SK-N-SH (cell line): ENCODE data around the gene SMYD3. TPM values are rescaled to one million over a fixed set of nuclear protein-coding genes. Genes with fewer than 3 reads are reported as not detected.

Source experiments
- CTCF ChIA-PET: fragments of 300-600, 350-600 bp; formaldehyde crosslinking; extraction: SDS; loops from one replicate; lab custom pipeline; 2021; lab: Yijun Ruan, JAX
- POLR2A ChIA-PET: fragments of 350-600 bp; sonication (Branson Sonifier 250); formaldehyde crosslinking; extraction: SDS; loops from one replicate; lab custom pipeline; 2020; ENCODE audit warnings: antibody characterized with exemption, inconsistent platforms; lab: Yijun Ruan, JAX
- DNase-seq: peaks from one replicate; pipeline ENCODE4 v3.0.0; 2012
- H2AFZ ChIP-seq: fragments of 200-600 bp; sonication (generic); 2 replicates; pipeline ENCODE4 v1.8.1; 2016; ENCODE audit warnings: antibody characterized with exemption, mild to moderate bottlenecking, low read depth
- H3F3A ChIP-seq: fragments of 200-600 bp; sonication (generic); replicated peaks from 2 replicates; pipeline ENCODE3; 2016; ENCODE audit warnings: antibody characterized with exemption, mild to moderate bottlenecking; ENCODE audit not compliant: insufficient read depth
- H3K27ac ChIP-seq, 2 experiments: fragments of 200-500 bp in 1 of 2; fragments of 200-600 bp in 1 of 2; sonication (Bioruptor generic) in 1 of 2; sonication (generic), shearing (Covaris generic) in 1 of 2; 2 replicates each; pipeline versions ENCODE4 v1.5.1 to v1.6.1; 2014 to 2016; ENCODE audit warnings: low read depth in 2 of 2, inconsistent platforms in 1 of 2, low read length in 1 of 2, mild to moderate bottlenecking in 1 of 2, mixed read lengths in 1 of 2
- H3K27me3 ChIP-seq: fragments of 200-600 bp; sonication (generic), shearing (Covaris generic); 2 replicates; pipeline ENCODE4 v1.6.1; 2016; ENCODE audit warnings: mixed run types; ENCODE audit not compliant: insufficient read depth
- H3K36me3 ChIP-seq, 2 experiments: fragments of 200-500 bp in 1 of 2; fragments of 200-600 bp in 1 of 2; sonication (Bioruptor generic) in 1 of 2; sonication (generic) in 1 of 2; replicated peaks in 1 of 2; 2 replicates each; pipeline versions ENCODE3 to v1.5.1; 2014 to 2016; ENCODE audit warnings: low read length in 1 of 2, mild to moderate bottlenecking in 1 of 2; ENCODE audit not compliant: insufficient read depth in 2 of 2, control insufficient read depth in 1 of 2
- H3K4me1 ChIP-seq, 2 experiments: fragments of 200-500 bp in 1 of 2; fragments of 200-600 bp in 1 of 2; sonication (Bioruptor generic) in 1 of 2; sonication (generic), shearing (Covaris generic) in 1 of 2; 2 replicates each; pipeline versions ENCODE4 v1.5.1 to v1.6.1; 2014 to 2016; ENCODE audit warnings: low read depth in 1 of 2, low read length in 1 of 2, mixed run types in 1 of 2; ENCODE audit not compliant: insufficient read depth in 2 of 2, control insufficient read depth in 1 of 2
- H3K4me2 ChIP-seq: fragments of 200-600 bp; sonication (generic), shearing (Covaris generic); 2 replicates; pipeline ENCODE4 v1.6.1; 2017; ENCODE audit warnings: mixed run types
- H3K4me3 ChIP-seq, 2 experiments: fragments of 200-500 bp in 1 of 2; fragments of 200-600 bp in 1 of 2; sonication (Bioruptor generic) in 1 of 2; sonication (generic), shearing (Covaris generic) in 1 of 2; 2 replicates each; pipeline versions ENCODE4 v1.5.1 to v1.8.1; 2014 to 2016; ENCODE audit warnings: low read depth in 2 of 2, inconsistent platforms in 1 of 2, low read length in 1 of 2, mild to moderate bottlenecking in 1 of 2, mixed read lengths in 1 of 2, moderate library complexity in 1 of 2
- H3K79me2 ChIP-seq: fragments of 200-600 bp; sonication (generic); 2 replicates; pipeline ENCODE4 v1.8.1; 2017; ENCODE audit warnings: mild to moderate bottlenecking; ENCODE audit not compliant: insufficient read depth
- H3K9ac ChIP-seq: fragments of 200-600 bp; sonication (generic); 2 replicates; pipeline ENCODE4 v1.6.1; 2017; ENCODE audit warnings: mixed run types
- H3K9me2 ChIP-seq: fragments of 200-600 bp; sonication (generic); 2 replicates; pipeline ENCODE4 v1.6.1; 2017; ENCODE audit warnings: mixed run types
- H3K9me3 ChIP-seq: fragments of 200-600 bp; sonication (generic); 2 replicates; pipeline ENCODE4 v1.6.1; 2017; ENCODE audit warnings: mixed run types, mild to moderate bottlenecking, moderate library complexity
- H4K20me1 ChIP-seq: fragments of 200-600 bp; sonication (generic); 2 replicates; pipeline ENCODE4 v1.6.1; 2017; ENCODE audit warnings: mild to moderate bottlenecking, mixed run types; ENCODE audit not compliant: insufficient read depth
- CHD2 ChIP-seq: fragments of 150-350 bp; IDR thresholded peaks from 2 replicates; pipeline ENCODE4 v1.6.1; 2018; ENCODE audit warnings: low read length; ENCODE audit not compliant: partially characterized antibody
- CTCF ChIP-seq: fragments of 200-600 bp; sonication (generic); IDR thresholded peaks from 2 replicates; pipeline ENCODE4 v1.6.1; 2017; ENCODE audit warnings: antibody characterized with exemption, mild to moderate bottlenecking, moderate library complexity
- EP300 ChIP-seq, 2 experiments: IDR thresholded peaks; 2 replicates each; pipeline versions ENCODE4 v1.4.0 to v1.6.1; 2012; ENCODE audit warnings: borderline replicate concordance in 1 of 2, low read depth in 1 of 2, low read length in 1 of 2
- EZH2phosphoT487 ChIP-seq: fragments of 200-600 bp; sonication (generic); IDR thresholded peaks from 2 replicates; pipeline ENCODE4 v1.6.1; 2017; ENCODE audit warnings: low read depth, mixed run types, mild to moderate bottlenecking, antibody characterized with exemption, moderate library complexity, borderline replicate concordance
- FOSL2 ChIP-seq: IDR thresholded peaks from 2 replicates; pipeline ENCODE4 v1.4.0; 2012; ENCODE audit warnings: low read depth, mild to moderate bottlenecking, moderate library complexity, borderline replicate concordance
- FOXM1 ChIP-seq: IDR thresholded peaks from 2 replicates; pipeline ENCODE4 v1.4.0; 2012; ENCODE audit warnings: low read depth, mild to moderate bottlenecking
- GABPA ChIP-seq: IDR thresholded peaks from 2 replicates; pipeline ENCODE4 v1.4.0; 2012; ENCODE audit warnings: low read depth, mild to moderate bottlenecking
- GATA2 ChIP-seq: sonication (generic); formaldehyde crosslinking; IDR thresholded peaks from 2 replicates; pipeline ENCODE4 v1.5.0; 2020; ENCODE audit warnings: mild to moderate bottlenecking, missing genetic modification reagents
- IRF3 ChIP-seq: fragments of 150-350 bp; IDR thresholded peaks from 2 replicates; pipeline ENCODE4 v1.6.1; 2016; ENCODE audit warnings: mild to moderate bottlenecking, low read depth, low read length
- JUND ChIP-seq: IDR thresholded peaks from 2 replicates; pipeline ENCODE4 v1.4.0; 2012
- MXI1 ChIP-seq: IDR thresholded peaks from 2 replicates; pipeline ENCODE4 v1.6.1; 2012; ENCODE audit warnings: mild to moderate bottlenecking, low read depth, low read length, improper control_type of control experiment
- NRF1 ChIP-seq: IDR thresholded peaks from 2 replicates; pipeline ENCODE4 v1.6.1; 2012; ENCODE audit warnings: low read depth, mild to moderate bottlenecking, low read length
- PBX3 ChIP-seq: IDR thresholded peaks from 2 replicates; pipeline ENCODE4; 2012
- POLR2AphosphoS5 ChIP-seq: IDR thresholded peaks from 2 replicates; pipeline ENCODE4 v1.6.1; 2012; ENCODE audit warnings: low read depth, low read length
- RCOR1 ChIP-seq: fragments of 150-350 bp; IDR thresholded peaks from 2 replicates; pipeline ENCODE4 v1.6.1; 2017; ENCODE audit warnings: antibody characterized with exemption, low read length
- RFX5 ChIP-seq: IDR thresholded peaks from 2 replicates; pipeline ENCODE4 v1.6.1; 2012; ENCODE audit warnings: mild to moderate bottlenecking, improper control_type of control experiment, low read length
- SIN3A ChIP-seq: IDR thresholded peaks from 2 replicates; pipeline ENCODE4 v1.6.1; 2012; ENCODE audit warnings: low read depth, mild to moderate bottlenecking, low read length, moderate library complexity, borderline replicate concordance
- TAF1 ChIP-seq: IDR thresholded peaks from 2 replicates; pipeline ENCODE4 v1.6.1; 2012; ENCODE audit warnings: low read depth, mild to moderate bottlenecking, low read length, moderate library complexity, borderline replicate concordance
- TCF12 ChIP-seq: IDR thresholded peaks from 2 replicates; pipeline ENCODE4 v1.4.0; 2012
- TEAD4 ChIP-seq: IDR thresholded peaks from 2 replicates; pipeline ENCODE4 v1.4.0; 2012; ENCODE audit warnings: mild to moderate bottlenecking, borderline replicate concordance; ENCODE audit not compliant: insufficient read depth
- WGBS: methylation state at CpG from one replicate; pipeline ENCODE4 v1.1.6; 2017; ENCODE audit warnings: low lambda C conversion rate; 5-methylcytosine and 5-hydroxymethylcytosine counted together
- polyA plus RNA-seq, 3 experiments: library from polyadenylated mRNA; depleted of rRNA; stranded (reverse); fragments of >200 nt; gene quantifications; 2 replicates each; pipeline ENCODE4 v1.2.3, GENCODE V29; 2012

Gene SMYD3
- polyA plus RNA-seq, 1 of the 3 experiments (the other 2 are of a cell fraction) = 31.4 TPM

DNA sequence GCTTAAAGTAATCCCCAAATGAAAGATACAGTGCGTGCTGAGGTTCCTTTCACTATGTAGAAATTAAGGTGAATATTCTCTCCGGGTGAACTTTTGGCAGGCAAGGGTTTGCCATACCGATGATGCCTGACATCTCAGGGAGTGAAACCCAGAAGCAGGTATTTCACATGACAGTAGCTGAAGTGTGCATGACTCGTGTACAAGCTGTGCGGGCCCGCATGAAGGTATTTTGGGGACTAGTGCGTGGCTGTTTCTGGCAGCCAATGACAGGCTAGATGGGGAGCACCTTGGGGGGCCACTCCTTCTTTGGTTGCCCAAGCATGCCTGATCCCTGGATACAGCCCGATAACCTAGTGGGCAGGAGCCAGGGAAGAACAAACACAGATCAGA, 569.0 kb downstream of the SMYD3 start:
- CTCF ChIA-PET = no interaction called here
- Histone ChIP-seq H3K4me1 (peaks cover 0 to 2% of the 10 kb centered on the region in 2 experiments; a peak in 2 of 4 replicates), H3K36me3 (no peaks in the 10 kb centered on the region), H3K9me2 (no peaks in the 10 kb centered on the region), H3K79me2 (no peaks in the 10 kb centered on the region), H3K27ac (no peak overlapping the region), H3F3A (no peaks in the 10 kb centered on the region), H2AFZ (no peak overlapping the region), H3K27me3 (no peaks in the 10 kb centered on the region), H3K9ac (no peak overlapping the region), H4K20me1 (no peaks in the 10 kb centered on the region), H3K4me2 (no peak overlapping the region)
- POLR2A ChIA-PET = no interaction called here
- 93% methylated on average over 7 of the region's 8 CpGs for WGBS
- no peak for DNase-seq
- no peak for TF ChIP-seq FOXM1
- TF ChIP-seq EP300 (IDR thresholded peaks at IDR 0.05; ENCODE audit: borderline replicate concordance in 1 of 2, low read depth in 1 of 2, low read length in 1 of 2) = no peak
- no peak for TF ChIP-seq JUND
- no peak for TF ChIP-seq CTCF
- no peak for TF ChIP-seq GABPA
- no peak for TF ChIP-seq POLR2AphosphoS5
- TF ChIP-seq IRF3 = no peak
- no peak for TF ChIP-seq TCF12
- no peak for TF ChIP-seq RCOR1
- no peak for TF ChIP-seq PBX3
- no peak for TF ChIP-seq FOSL2
- TF ChIP-seq, all 33 proteins: peak for 0
- no peaks in the 10 kb centered on the region for H3K9me3 ChIP-seq
- H3K4me3 ChIP-seq = no peak overlapping the region

DNA sequence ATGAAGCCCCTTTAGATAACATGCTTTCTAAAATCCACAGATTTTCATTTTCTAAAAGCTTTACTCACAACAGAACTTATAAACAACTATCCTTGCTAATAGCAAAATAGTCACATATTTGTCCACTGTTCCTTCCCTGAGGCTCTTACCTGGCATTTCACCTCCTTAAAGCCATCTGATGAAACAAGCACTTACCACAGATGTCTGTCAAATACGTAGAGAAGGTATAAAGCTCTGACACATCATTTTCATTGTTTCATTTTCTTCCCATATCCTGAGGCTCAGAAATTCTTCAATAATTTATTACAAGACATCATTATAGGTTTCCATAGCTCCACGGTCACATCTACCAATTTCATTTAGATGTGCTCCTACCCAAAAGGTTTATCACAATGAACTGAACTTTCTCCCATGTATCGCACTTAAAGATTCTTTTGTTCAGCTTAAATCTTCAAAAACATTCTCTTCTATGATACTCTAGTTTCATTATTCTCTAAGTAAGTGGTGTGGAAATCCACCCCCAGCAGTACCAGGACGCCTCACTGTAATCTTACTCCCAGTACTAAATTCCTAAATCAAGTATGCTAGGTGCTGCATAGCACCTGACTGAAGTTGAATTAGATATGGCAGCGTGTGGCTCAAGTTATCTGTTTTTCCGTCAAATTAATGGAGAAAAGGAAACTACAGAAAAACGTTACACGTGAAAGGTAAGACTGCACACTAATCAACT, 569.6 kb downstream of the SMYD3 start:
- TF ChIP-seq GATA2 (CRISPR knock-in tag) (no peak), NRF1 (no peak), JUND (no peak), GABPA (no peak), IRF3 (no peak), TEAD4 (no peak), TAF1 (no peak), SIN3A (no peak), RCOR1 (no peak), POLR2AphosphoS5 (no peak), RFX5 (no peak), CHD2 (no peak), MXI1 (no peak), EZH2phosphoT487 (no peak)
- Histone ChIP-seq H3K9ac (no peak overlapping the region), H3K4me2 (no peak overlapping the region), H3K27ac (no peak overlapping the region), H3K9me3 (no peaks in the 10 kb centered on the region), H3K79me2 (no peaks in the 10 kb centered on the region), H4K20me1 (no peaks in the 10 kb centered on the region), H3K4me3 (no peak overlapping the region), H2AFZ (no peak overlapping the region), H3K9me2 (no peaks in the 10 kb centered on the region), H3F3A (no peaks in the 10 kb centered on the region), H3K4me1 (peaks cover 0 to 2% of the 10 kb centered on the region in 2 experiments; a peak in 2 of 4 replicates), H3K27me3 (no peaks in the 10 kb centered on the region), H3K36me3 (no peaks in the 10 kb centered on the region)
- WGBS = 94% methylated on average over 8 of the region's 8 CpGs
- POLR2A ChIA-PET = no interaction called here
- no peak for DNase-seq
- CTCF ChIA-PET = no interaction called here
